B cell (primary cell): ENCODE results near the gene SDK2.

ENCODE experiments used
- EZH2 ChIP-seq: IDR thresholded peaks from 2 replicates; pipeline ENCODE4 v1.6.1; 2012; ENCODE audit warnings: borderline replicate concordance, low read depth, mild to moderate bottlenecking, moderate library complexity, low read length; ENCODE audit not compliant: insufficient read depth, poor library complexity, severe bottlenecking
- TF ChIP-seq, protein P1 (sequence below): fragments of 200-600 bp; IDR thresholded peaks from one replicate; pipeline ENCODE4 v1.8.0; 2022; ENCODE audit warnings: antibody characterized with exemption, mild to moderate bottlenecking

DNA sequence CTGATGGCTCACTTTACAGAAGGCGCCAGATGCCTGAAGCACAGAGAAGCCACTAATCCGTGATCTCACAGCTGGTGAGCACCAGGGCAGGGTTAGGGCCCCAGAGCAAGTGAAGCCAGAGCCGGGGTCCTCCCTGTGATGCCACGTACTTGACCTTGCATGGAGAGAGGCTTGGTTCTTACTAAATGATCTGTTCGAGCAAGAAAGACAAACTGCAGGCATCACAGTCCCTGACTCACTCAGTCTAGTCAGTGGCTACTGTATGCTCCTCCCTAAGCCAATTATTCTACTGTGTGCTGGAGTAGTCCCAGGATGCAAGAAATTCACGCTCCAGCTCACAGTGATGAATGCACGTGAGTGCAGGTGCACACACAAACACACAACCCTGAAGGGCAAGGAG is 55.4 kb downstream of the SDK2 start:
- TF ChIP-seq, protein P1, sequence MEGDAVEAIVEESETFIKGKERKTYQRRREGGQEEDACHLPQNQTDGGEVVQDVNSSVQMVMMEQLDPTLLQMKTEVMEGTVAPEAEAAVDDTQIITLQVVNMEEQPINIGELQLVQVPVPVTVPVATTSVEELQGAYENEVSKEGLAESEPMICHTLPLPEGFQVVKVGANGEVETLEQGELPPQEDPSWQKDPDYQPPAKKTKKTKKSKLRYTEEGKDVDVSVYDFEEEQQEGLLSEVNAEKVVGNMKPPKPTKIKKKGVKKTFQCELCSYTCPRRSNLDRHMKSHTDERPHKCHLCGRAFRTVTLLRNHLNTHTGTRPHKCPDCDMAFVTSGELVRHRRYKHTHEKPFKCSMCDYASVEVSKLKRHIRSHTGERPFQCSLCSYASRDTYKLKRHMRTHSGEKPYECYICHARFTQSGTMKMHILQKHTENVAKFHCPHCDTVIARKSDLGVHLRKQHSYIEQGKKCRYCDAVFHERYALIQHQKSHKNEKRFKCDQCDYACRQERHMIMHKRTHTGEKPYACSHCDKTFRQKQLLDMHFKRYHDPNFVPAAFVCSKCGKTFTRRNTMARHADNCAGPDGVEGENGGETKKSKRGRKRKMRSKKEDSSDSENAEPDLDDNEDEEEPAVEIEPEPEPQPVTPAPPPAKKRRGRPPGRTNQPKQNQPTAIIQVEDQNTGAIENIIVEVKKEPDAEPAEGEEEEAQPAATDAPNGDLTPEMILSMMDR: no peak
- no peak for TF ChIP-seq EZH2
